GM19455 (cell line): Measurements from ENCODE around the gene CDH5.
"Not testable (repeated sequence)": the region's sequence is repeated elsewhere in the genome, so short reads cannot be mapped to it uniquely, and the experiment has no call there.

Experiments used
- ATAC-seq: cut with Tn5 transposase; IDR thresholded peaks from one replicate; pipeline ENCODE4 v1.9.1; 2021; ENCODE audit not compliant: unreplicated experiment

Gene CDH5

GRCh38 chr16:66366433-66367299, at the start of gene CDH5:
TSS of gene CDH5 (plus strand) at chr16:66366691. CDS start at chr16:66379338, 12,647 bp downstream.
- ATAC-seq = no peak

GRCh38 chr16:66318505-66318904, 48.0 kb upstream of the CDH5 start:
- no peak for ATAC-seq

GRCh38 chr16:66320774-66321173, 45.7 kb upstream of the CDH5 start:
- no peak for ATAC-seq

- ATAC-seq = no peak
Measured at GRCh38 chr16:66322174-66322573, 44.3 kb upstream of the CDH5 start.

- ATAC-seq = no peak
Measured at GRCh38 chr16:66324815-66325515, 41.5 kb upstream of the CDH5 start.

GRCh38 chr16:66325717-66326376, 40.6 kb upstream of the CDH5 start:
- ATAC-seq = no peak

- no peak for ATAC-seq
Measured at GRCh38 chr16:66326991-66327513, 39.4 kb upstream of the CDH5 start.

- ATAC-seq = no peak
Measured at GRCh38 chr16:66328282-66328681, 38.2 kb upstream of the CDH5 start.

- not testable (repeated sequence) for ATAC-seq
Measured at GRCh38 chr16:66331464-66331863, 35.0 kb upstream of the CDH5 start.

GRCh38 chr16:66332634-66333610, 33.6 kb upstream of the CDH5 start:
- no peak for ATAC-seq

- ATAC-seq = no peak
Measured at GRCh38 chr16:66334853-66335574, 31.5 kb upstream of the CDH5 start.

- no peak for ATAC-seq
Measured at GRCh38 chr16:66335704-66336329, 30.7 kb upstream of the CDH5 start.

GRCh38 chr16:66337463-66338188, 28.9 kb upstream of the CDH5 start:
- ATAC-seq = no peak

- no peak for ATAC-seq
Measured at GRCh38 chr16:66342294-66342900, 24.1 kb upstream of the CDH5 start.

- ATAC-seq = no peak
Measured at GRCh38 chr16:66344533-66345145, 21.9 kb upstream of the CDH5 start.

GRCh38 chr16:66346221-66346620, 20.3 kb upstream of the CDH5 start:
- no peak for ATAC-seq

- no peak for ATAC-seq
Measured at GRCh38 chr16:66352304-66352703, 14.2 kb upstream of the CDH5 start.

GRCh38 chr16:66353055-66353454, 13.4 kb upstream of the CDH5 start:
- no peak for ATAC-seq
